Activated CD4-positive, alpha-beta T cell treated with anti-CD3 and anti-CD28 coated beads, Interleukin-2, amount 10 ng/mL, durations not matched to agents 24 days and 14 days (primary cell): Measurements from ENCODE around the gene ACO2. TPM values are rescaled to one million over a fixed set of nuclear protein-coding genes. Genes with fewer than 3 reads are reported as not detected.
A peak's percentile ranks its signal among the peaks of the same experiment; 100 is the strongest.

Source experiments
- DNase-seq: peaks from one replicate; pipeline ENCODE4 v3.0.0; 2022
- H3K27ac Mint-ChIP-seq: one replicate; pipeline ENCODE4 v1.8.0; 2022; ENCODE audit warnings: mild to moderate bottlenecking, mixed read lengths
- H3K27me3 Mint-ChIP-seq: one replicate; pipeline ENCODE4 v1.8.0; 2022; ENCODE audit warnings: mixed read lengths
- H3K36me3 Mint-ChIP-seq: one replicate; pipeline ENCODE4 v1.8.0; 2022; ENCODE audit warnings: low read depth, mild to moderate bottlenecking, mixed read lengths
- H3K4me1 Mint-ChIP-seq: one replicate; pipeline ENCODE4 v1.8.0; 2021; ENCODE audit warnings: mixed read lengths
- H3K4me3 Mint-ChIP-seq: one replicate; pipeline ENCODE4 v1.8.0; 2022; ENCODE audit warnings: mild to moderate bottlenecking, moderate library complexity, mixed read lengths
- H3K9me3 Mint-ChIP-seq: one replicate; pipeline ENCODE4 v1.8.0; 2021; ENCODE audit warnings: mixed read lengths
- intact Hi-C: fragments of 100-400 bp; cut with micrococcal nuclease; formaldehyde crosslinking; loops from one replicate; pipeline ENCODE4 v1.15.1; 2023
- total RNA-seq: library from RNA; stranded (reverse); gene quantifications from 2 replicates; pipeline ENCODE4 v1.2.3, GENCODE V29; 2022

ACO2 gene
- total RNA-seq, 1 donor from 2014 or later = 104 TPM

GRCh38 chr22:41470886-41471285, 2.0 kb downstream of the ACO2 start:
- H3K4me1 Mint-ChIP-seq = peaks cover 33% of the 10 kb centered on the region
- peaks cover 25% of the 10 kb centered on the region for H3K36me3 Mint-ChIP-seq
- H3K27ac Mint-ChIP-seq = peak overlapping the region; percentile 67
- no peaks in the 10 kb centered on the region for H3K27me3 Mint-ChIP-seq
- peak overlapping the region; percentile 66 for H3K4me3 Mint-ChIP-seq
- intact Hi-C loops = no loop called here
- H3K9me3 Mint-ChIP-seq = no peaks in the 10 kb centered on the region
- no peak for DNase-seq

- Mint-ChIP-seq H3K27me3 (no peaks in the 10 kb centered on the region), H3K4me3 (no peak overlapping the region), H3K27ac (no peak overlapping the region), H3K4me1 (peaks cover 30% of the 10 kb centered on the region), H3K36me3 (peaks cover 20% of the 10 kb centered on the region), H3K9me3 (no peaks in the 10 kb centered on the region)
- DNase-seq = no peak
- intact Hi-C loops = no loop called here
Measured at GRCh38 chr22:41471568-41471967, 2.7 kb downstream of the ACO2 start.

GRCh38 chr22:41474872-41475451, 6.0 kb downstream of the ACO2 start:
- no peak overlapping the region for H3K4me3 Mint-ChIP-seq
- H3K27me3 Mint-ChIP-seq = no peaks in the 10 kb centered on the region
- no peak for DNase-seq
- intact Hi-C loops = no loop called here
- peaks cover 8% of the 10 kb centered on the region for H3K36me3 Mint-ChIP-seq
- no peaks in the 10 kb centered on the region for H3K9me3 Mint-ChIP-seq
- peaks cover 19% of the 10 kb centered on the region for H3K4me1 Mint-ChIP-seq
- H3K27ac Mint-ChIP-seq = no peak overlapping the region

GRCh38 chr22:41478473-41478872, 9.6 kb downstream of the ACO2 start:
- no peak for DNase-seq
- H3K9me3 Mint-ChIP-seq = no peaks in the 10 kb centered on the region
- peaks cover 20% of the 10 kb centered on the region for H3K4me1 Mint-ChIP-seq
- H3K27me3 Mint-ChIP-seq = no peaks in the 10 kb centered on the region
- H3K36me3 Mint-ChIP-seq = peaks cover 5% of the 10 kb centered on the region
- no peak overlapping the region for H3K4me3 Mint-ChIP-seq
- H3K27ac Mint-ChIP-seq = no peak overlapping the region
- intact Hi-C loops = no loop called here

GRCh38 chr22:41478891-41479521, 10.1 kb downstream of the ACO2 start:
- no peak overlapping the region for H3K4me3 Mint-ChIP-seq
- intact Hi-C loops = no loop called here

GRCh38 chr22:41479671-41480396, 10.9 kb downstream of the ACO2 start:
- Mint-ChIP-seq H3K4me3 (no peak overlapping the region), H3K27me3 (no peaks in the 10 kb centered on the region), H3K4me1 (peaks cover 14% of the 10 kb centered on the region), H3K9me3 (no peaks in the 10 kb centered on the region), H3K36me3 (peaks cover 1% of the 10 kb centered on the region), H3K27ac (no peak overlapping the region)
- no peak for DNase-seq
- intact Hi-C loops = no loop called here

More at GRCh38 chr22:41478891-41479521, 10.1 kb downstream of the ACO2 start:
- Mint-ChIP-seq H3K27me3 (no peaks in the 10 kb centered on the region), H3K4me1 (peaks cover 14% of the 10 kb centered on the region), H3K36me3 (peaks cover 2% of the 10 kb centered on the region), H3K27ac (no peak overlapping the region), H3K9me3 (no peaks in the 10 kb centered on the region)
- DNase-seq = no peak

- no peak for DNase-seq
- peaks cover 17% of the 10 kb centered on the region for H3K4me1 Mint-ChIP-seq
- H3K27ac Mint-ChIP-seq = no peak overlapping the region
- no peak overlapping the region for H3K4me3 Mint-ChIP-seq
- intact Hi-C loops = no loop called here
- no peaks in the 10 kb centered on the region for H3K9me3 Mint-ChIP-seq
- H3K36me3 Mint-ChIP-seq = peaks cover 1% of the 10 kb centered on the region
- H3K27me3 Mint-ChIP-seq = no peaks in the 10 kb centered on the region
Measured at GRCh38 chr22:41480397-41480735, 11.4 kb downstream of the ACO2 start.

- peaks cover 20% of the 10 kb centered on the region for H3K4me1 Mint-ChIP-seq
- intact Hi-C loops = no loop called here
- DNase-seq = no peak
- no peaks in the 10 kb centered on the region for H3K27me3 Mint-ChIP-seq
- H3K4me3 Mint-ChIP-seq = no peak overlapping the region
- no peaks in the 10 kb centered on the region for H3K9me3 Mint-ChIP-seq
- no peak overlapping the region for H3K27ac Mint-ChIP-seq
- peaks cover 1% of the 10 kb centered on the region for H3K36me3 Mint-ChIP-seq
Measured at GRCh38 chr22:41481131-41481830, 12.4 kb downstream of the ACO2 start.

- H3K27me3 Mint-ChIP-seq = no peaks in the 10 kb centered on the region
- H3K27ac Mint-ChIP-seq = no peak overlapping the region
- intact Hi-C loops = no loop called here
- H3K36me3 Mint-ChIP-seq = peaks cover 1% of the 10 kb centered on the region
- no peaks in the 10 kb centered on the region for H3K9me3 Mint-ChIP-seq
- DNase-seq = no peak
- H3K4me1 Mint-ChIP-seq = peaks cover 20% of the 10 kb centered on the region
- H3K4me3 Mint-ChIP-seq = no peak overlapping the region
Measured at GRCh38 chr22:41481925-41482318, 13.0 kb downstream of the ACO2 start.

GRCh38 chr22:41482319-41482935, 13.5 kb downstream of the ACO2 start:
- H3K4me1 Mint-ChIP-seq = peaks cover 20% of the 10 kb centered on the region
- H3K4me3 Mint-ChIP-seq = no peak overlapping the region
- H3K27ac Mint-ChIP-seq = peak overlapping the region; percentile 55
- intact Hi-C loops = no loop called here
- no peaks in the 10 kb centered on the region for H3K27me3 Mint-ChIP-seq
- no peaks in the 10 kb centered on the region for H3K9me3 Mint-ChIP-seq
- peaks cover 1% of the 10 kb centered on the region for H3K36me3 Mint-ChIP-seq
- no peak for DNase-seq

- no peak for DNase-seq
- H3K27me3 Mint-ChIP-seq = no peaks in the 10 kb centered on the region
- H3K4me3 Mint-ChIP-seq = no peak overlapping the region
- H3K36me3 Mint-ChIP-seq = no peaks in the 10 kb centered on the region
- peaks cover 15% of the 10 kb centered on the region for H3K4me1 Mint-ChIP-seq
- H3K9me3 Mint-ChIP-seq = no peaks in the 10 kb centered on the region
- intact Hi-C loops = no loop called here
- no peak overlapping the region for H3K27ac Mint-ChIP-seq
Measured at GRCh38 chr22:41485033-41485432, 16.1 kb downstream of the ACO2 start.

GRCh38 chr22:41487037-41487935, 18.4 kb downstream of the ACO2 start:
- Mint-ChIP-seq H3K4me3 (no peak overlapping the region), H3K4me1 (peaks cover 10% of the 10 kb centered on the region), H3K9me3 (no peaks in the 10 kb centered on the region), H3K27ac (no peak overlapping the region), H3K36me3 (no peaks in the 10 kb centered on the region), H3K27me3 (no peaks in the 10 kb centered on the region)
- intact Hi-C loops = no loop called here
- DNase-seq = no peak

- Mint-ChIP-seq H3K27me3 (no peaks in the 10 kb centered on the region), H3K9me3 (no peaks in the 10 kb centered on the region), H3K36me3 (no peaks in the 10 kb centered on the region), H3K4me3 (no peak overlapping the region), H3K4me1 (peaks cover 6% of the 10 kb centered on the region), H3K27ac (no peak overlapping the region)
- intact Hi-C loops = no loop called here
- no peak for DNase-seq
Measured at GRCh38 chr22:41488076-41488475, 19.2 kb downstream of the ACO2 start.
